ENCODE measurements around the gene PDE4B. TPM values are rescaled to one million over a fixed set of nuclear protein-coding genes. Genes with fewer than 3 reads are reported as not detected.

The PDE4B gene
- total RNA-seq, 2 donors from 2014 or later: 4.3 to 18.0 TPM

GRCh38 chr1:66282343-66282852, 489.7 kb downstream of the PDE4B start:
- no peaks in the 10 kb centered on the region for H3K36me3 ChIP-seq (ENCODE audit: control insufficient read depth, insufficient read depth, low read length)
- no peak for DNase-seq
- no peak overlapping the region for H3K27ac ChIP-seq (ENCODE audit: low read depth, low read length)
- no peaks in the 10 kb centered on the region for H3K27me3 ChIP-seq (ENCODE audit: control insufficient read depth, insufficient read depth, low read length, poor library complexity, severe bottlenecking)
- Mint-ChIP-seq H3K27me3 (ENCODE audit: insufficient read depth) (no peaks in the 10 kb centered on the region), H3K36me3 (ENCODE audit: low read depth) (no peaks in the 10 kb centered on the region), H3K9me3 (no peaks in the 10 kb centered on the region), H3K4me1 (peaks cover 12% of the 10 kb centered on the region), H3K4me3 (no peak overlapping the region), H3K27ac (no peak overlapping the region)
- H3K9ac ChIP-seq (ENCODE audit: extremely low read depth, low read length, poor library complexity, severe bottlenecking): no peak overlapping the region
- H3K9me3 ChIP-seq (ENCODE audit: control insufficient read depth, low read length): no peaks in the 10 kb centered on the region
- no peak for TF ChIP-seq CTCF (conservative IDR thresholded peaks at IDR 0.05)
- 92% methylated on average over 2 of the region's 2 CpGs; no CpG with 5 or more reads in 1 of the 2 experiments for WGBS, 2 experiments (ENCODE audit: insufficient coverage in 1 of 2, insufficient read length in 1 of 2)
- peaks cover 9% of the 10 kb centered on the region for H3K4me1 ChIP-seq (ENCODE audit: control insufficient read depth, insufficient read depth, low read length)
- H3K4me3 ChIP-seq (ENCODE audit: low read length): no peak overlapping the region

- H3K36me3 Mint-ChIP-seq (ENCODE audit: low read depth): no peaks in the 10 kb centered on the region
- 92% methylated on average over 2 of the region's 3 CpGs; no CpG with 5 or more reads in 1 of the 2 experiments for WGBS, 2 experiments (ENCODE audit: insufficient coverage in 1 of 2, insufficient read length in 1 of 2)
Observed at GRCh38 chr1:66282891-66283621, 490.4 kb downstream of the PDE4B start.

DNA sequence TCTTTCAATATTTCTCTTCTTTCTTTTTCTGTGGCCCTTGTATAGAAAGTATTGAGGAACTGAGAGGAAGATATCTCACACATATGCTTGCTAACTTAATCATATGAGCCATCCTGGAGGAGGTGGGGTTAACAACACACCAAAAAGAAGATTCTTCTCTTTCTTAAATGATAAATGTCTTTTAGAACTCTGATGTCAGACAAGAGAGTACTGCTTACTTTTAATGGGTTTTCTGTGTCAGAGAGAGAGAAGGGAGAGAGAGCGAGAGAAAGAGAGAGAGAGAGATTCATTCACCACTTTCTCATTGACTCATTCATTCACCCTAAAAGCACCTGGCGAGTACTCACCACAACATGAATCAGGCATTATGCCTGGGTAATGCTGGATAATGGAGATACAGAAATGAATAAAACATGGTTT, 490.9 kb downstream of the PDE4B start:
- no peaks in the 10 kb centered on the region for H3K9me3 Mint-ChIP-seq
- no peaks in the 10 kb centered on the region for H3K27me3 Mint-ChIP-seq (ENCODE audit: insufficient read depth)
- WGBS, 2 experiments (ENCODE audit: insufficient coverage in 1 of 2, insufficient read length in 1 of 2): 100% methylated on average over 1 of the region's 2 CpGs
- H3K4me1 Mint-ChIP-seq: peaks cover 5% of the 10 kb centered on the region
- H3K27me3 ChIP-seq (ENCODE audit: control insufficient read depth, insufficient read depth, low read length, poor library complexity, severe bottlenecking): no peaks in the 10 kb centered on the region
- no peak overlapping the region for H3K27ac Mint-ChIP-seq
- H3K36me3 ChIP-seq (ENCODE audit: control insufficient read depth, insufficient read depth, low read length): no peaks in the 10 kb centered on the region
- H3K36me3 Mint-ChIP-seq (ENCODE audit: low read depth): no peaks in the 10 kb centered on the region
- no peak overlapping the region for H3K4me3 Mint-ChIP-seq
- TF ChIP-seq CTCF (conservative IDR thresholded peaks at IDR 0.05): no peak
- no peak overlapping the region for H3K4me3 ChIP-seq (ENCODE audit: low read length)
- no peaks in the 10 kb centered on the region for H3K9me3 ChIP-seq (ENCODE audit: control insufficient read depth, low read length)
- no peak for DNase-seq
- H3K4me1 ChIP-seq (ENCODE audit: control insufficient read depth, insufficient read depth, low read length): peaks cover 9% of the 10 kb centered on the region
- H3K9ac ChIP-seq (ENCODE audit: extremely low read depth, low read length, poor library complexity, severe bottlenecking): no peak overlapping the region
- H3K27ac ChIP-seq (ENCODE audit: low read depth, low read length): no peak overlapping the region

More at GRCh38 chr1:66282891-66283621, 490.4 kb downstream of the PDE4B start:
- no peak for DNase-seq
- H3K27ac Mint-ChIP-seq: no peak overlapping the region
- no peak for TF ChIP-seq CTCF (conservative IDR thresholded peaks at IDR 0.05)
- no peaks in the 10 kb centered on the region for H3K9me3 Mint-ChIP-seq
- H3K27ac ChIP-seq (ENCODE audit: low read depth, low read length): no peak overlapping the region
- no peak overlapping the region for H3K4me3 ChIP-seq (ENCODE audit: low read length)
- peaks cover 10% of the 10 kb centered on the region for H3K4me1 Mint-ChIP-seq
- no peaks in the 10 kb centered on the region for H3K27me3 Mint-ChIP-seq (ENCODE audit: insufficient read depth)
- H3K4me3 Mint-ChIP-seq: no peak overlapping the region
- H3K36me3 ChIP-seq (ENCODE audit: control insufficient read depth, insufficient read depth, low read length): no peaks in the 10 kb centered on the region
- no peak overlapping the region for H3K9ac ChIP-seq (ENCODE audit: extremely low read depth, low read length, poor library complexity, severe bottlenecking)
- peaks cover 9% of the 10 kb centered on the region for H3K4me1 ChIP-seq (ENCODE audit: control insufficient read depth, insufficient read depth, low read length)
- H3K27me3 ChIP-seq (ENCODE audit: control insufficient read depth, insufficient read depth, low read length, poor library complexity, severe bottlenecking): no peaks in the 10 kb centered on the region
- no peaks in the 10 kb centered on the region for H3K9me3 ChIP-seq (ENCODE audit: control insufficient read depth, low read length)

Measured in endodermal cell (in vitro differentiated cells).